Activated naive CD8-positive, alpha-beta T cell treated with anti-CD3 and anti-CD28 coated beads, Interleukin-2, amount 50 U/mL, for 16 hours (primary cell): Measurements from ENCODE around the gene KCNJ10.

Source experiments
- DNase-seq: peaks from one replicate; pipeline ENCODE4 v3.0.0-alpha.2; 2020; ENCODE audit warnings: low read depth, low spot score

The KCNJ10 gene

DNA sequence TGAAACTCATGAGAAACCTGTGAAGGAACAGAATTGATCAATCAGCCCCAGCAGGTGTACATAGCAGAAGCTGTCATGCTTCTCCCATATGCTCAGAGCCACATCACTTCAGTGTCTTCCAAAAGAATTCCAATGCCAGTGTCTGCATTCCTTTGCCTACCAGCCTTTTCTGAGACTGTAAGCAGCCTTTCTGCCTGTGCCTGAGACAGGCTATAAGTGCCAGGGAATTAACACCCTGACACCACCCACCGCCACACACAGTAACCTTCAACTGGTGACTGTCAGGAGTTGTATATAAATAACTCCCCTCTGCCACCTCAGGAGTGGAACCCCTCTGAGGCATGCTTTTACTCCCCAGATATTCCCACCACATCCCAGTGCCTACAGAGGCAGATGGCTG is 77.8 kb downstream of the KCNJ10 start:
- no peak for DNase-seq

DNA sequence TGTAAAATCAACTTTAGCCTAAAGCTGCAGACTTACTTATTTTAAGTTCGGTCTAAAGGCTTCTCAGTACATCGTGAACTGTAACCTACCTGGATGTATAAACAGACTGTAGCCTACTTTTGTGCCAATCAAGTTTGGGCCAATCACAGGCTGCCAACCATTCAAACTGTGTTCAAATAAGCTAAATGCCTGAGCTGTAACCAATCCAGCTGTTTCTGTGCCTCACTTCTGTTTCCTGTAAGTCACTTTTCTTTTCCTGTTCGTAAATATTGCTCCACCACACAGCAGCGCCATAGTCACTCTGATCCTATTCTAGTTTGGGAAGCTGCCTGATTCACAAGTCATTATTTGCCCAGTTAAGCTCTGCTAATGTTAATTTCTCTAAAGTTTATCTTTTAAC is 78.4 kb downstream of the KCNJ10 start:
- DNase-seq: no peak

DNA sequence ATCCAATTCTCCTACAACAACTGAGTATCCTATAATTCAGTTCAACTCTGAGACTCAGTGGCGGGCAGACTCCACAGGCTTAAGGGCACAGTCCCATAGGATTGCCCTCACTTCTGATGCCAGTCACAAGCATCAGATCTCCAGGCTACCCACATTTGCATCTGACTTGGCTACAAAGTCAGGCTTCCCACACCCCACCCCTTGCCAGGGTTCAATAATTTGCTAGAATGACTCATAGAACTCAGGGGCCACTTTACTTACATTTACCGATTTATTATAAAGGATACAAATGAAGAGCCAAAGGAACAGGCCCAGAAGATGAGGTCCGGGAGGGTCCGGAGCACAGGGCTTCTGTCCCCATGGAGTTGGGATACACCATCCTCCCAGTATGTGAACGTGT is 80.0 kb downstream of the KCNJ10 start:
- DNase-seq: no peak

DNA sequence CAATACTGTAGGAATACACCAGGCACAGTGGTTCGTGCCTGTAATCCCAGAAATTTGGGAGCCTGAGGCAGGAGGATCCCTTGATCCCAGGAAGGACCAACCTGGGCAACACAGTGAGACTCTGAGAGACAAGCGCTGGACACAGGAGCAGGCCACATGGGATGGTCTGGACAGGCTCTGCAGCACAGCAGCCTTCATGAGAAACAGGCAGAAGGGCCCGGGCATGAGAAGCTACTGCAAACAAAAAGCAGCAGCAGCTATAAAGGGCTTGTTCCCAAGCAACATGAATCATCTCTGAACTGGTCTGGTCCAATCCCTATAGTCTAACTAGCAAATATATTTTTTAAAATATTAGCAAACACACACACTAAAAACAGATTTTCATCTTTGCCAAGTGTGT is 80.4 kb downstream of the KCNJ10 start:
- no peak for DNase-seq

DNA sequence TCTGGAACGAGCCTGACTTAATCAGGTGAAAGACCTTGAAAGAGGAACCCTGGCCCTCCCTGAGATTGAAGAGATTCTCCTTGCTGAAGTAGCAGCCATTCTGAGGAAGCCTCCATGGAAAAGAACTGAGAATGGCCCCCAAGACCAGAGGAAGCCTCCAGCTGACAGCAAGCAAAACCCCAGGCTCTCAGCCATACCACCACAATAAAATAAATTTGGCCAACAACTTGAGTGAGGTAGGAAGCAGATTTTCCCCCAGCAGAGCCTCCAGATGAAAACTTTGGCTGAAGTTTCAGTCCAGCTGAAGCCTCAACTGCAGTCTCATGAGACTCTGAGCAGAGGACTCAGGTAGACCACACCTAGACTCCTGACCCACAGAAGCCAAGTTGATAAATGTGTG is 82.0 kb downstream of the KCNJ10 start:
- DNase-seq: no peak

DNA sequence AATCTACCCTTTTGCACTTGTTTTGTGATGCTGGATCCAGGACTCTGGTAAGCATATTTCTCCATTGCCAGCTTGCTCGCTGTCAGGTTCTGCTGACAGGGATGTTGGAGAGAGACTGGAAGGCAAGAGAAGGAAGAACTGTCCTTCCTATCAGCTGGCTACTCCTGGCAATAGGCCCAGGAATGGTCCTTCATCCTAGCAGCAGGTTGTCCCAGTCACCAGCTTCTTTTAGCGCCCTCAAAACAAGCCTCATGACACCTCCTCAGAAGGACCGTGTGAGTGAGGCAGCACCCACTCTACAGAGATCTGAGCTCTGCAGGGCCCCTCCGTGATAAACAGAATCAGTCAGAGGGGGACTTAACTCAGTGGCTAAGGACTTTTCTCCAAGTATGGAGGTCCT is 82.8 kb downstream of the KCNJ10 start:
- no peak for DNase-seq

DNA sequence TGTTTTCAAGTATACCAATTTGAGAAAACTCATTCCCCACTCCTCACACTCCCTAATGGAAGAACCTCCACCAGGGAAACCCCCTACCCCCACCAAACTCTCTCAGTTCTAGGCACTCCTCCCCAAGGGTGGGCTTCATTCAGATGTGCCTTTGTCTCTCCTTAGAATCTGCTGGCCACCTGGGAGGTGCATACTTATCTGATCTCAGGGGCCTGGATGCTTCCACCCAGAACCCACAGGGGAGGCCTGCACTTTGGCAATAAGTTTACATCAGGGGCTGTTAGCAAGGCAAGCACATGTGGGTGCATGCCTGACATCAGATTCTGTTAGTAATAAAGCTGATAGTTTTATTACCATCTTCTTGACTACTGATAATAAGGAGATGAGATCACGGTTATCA is 83.4 kb downstream of the KCNJ10 start:
- DNase-seq: no peak

DNA sequence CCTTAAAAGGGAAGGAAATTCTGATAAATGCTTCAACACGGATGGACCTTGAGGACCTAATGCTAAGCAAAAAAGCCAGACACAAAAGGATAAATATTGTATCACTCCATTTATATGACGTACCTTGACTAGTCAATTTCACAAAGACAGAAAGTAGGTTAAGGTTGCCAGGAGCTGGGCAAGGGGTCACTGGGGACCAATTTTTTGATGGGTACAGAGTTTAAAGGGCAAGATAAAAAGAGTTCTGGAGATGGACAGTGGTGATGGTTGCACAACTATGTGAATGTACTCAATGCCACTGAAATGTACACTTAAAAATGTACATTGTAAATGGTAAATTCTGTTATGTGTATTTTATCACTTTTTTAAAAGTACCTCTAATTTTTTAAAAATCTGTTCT is 83.9 kb downstream of the KCNJ10 start:
- no peak for DNase-seq

DNA sequence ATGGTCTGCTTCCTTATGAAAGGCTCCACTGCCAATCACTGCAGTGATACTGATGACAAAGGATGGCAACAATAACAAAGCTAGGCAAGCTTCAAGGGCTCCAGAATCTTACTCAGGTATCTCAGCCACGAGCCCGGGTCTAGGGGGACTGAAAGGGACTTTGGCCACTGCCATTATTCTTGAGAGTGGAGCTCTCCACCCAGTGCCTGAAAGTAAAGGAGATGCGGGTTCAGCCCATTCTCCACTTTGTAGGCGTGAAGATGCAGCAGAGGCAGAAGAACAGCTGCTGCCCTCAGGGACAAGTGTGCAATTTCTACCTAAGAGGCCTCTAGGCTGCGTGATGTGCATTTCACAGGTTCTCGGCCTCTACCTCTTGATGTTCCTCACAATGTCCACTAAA is 84.5 kb downstream of the KCNJ10 start:
- DNase-seq: no peak

DNA sequence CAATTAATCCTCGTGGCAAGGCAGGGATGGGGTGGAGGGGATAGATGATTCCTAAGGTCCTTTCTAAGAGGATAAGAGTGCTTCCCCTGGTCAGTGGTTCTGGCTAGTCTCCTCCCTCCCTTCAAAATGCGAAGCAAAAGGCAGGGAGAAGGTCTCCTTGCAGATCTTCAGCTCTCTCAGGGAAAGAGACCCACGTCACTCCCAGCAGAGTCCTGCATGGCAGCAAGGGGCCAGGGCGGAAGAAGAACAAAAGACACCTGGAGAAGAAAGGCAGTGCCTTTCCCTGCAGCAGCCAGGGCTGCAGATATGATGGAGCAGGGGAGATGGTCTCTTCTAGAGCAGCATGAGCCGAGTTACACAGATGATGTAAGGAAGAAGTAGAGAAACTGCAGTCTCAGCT is 86.3 kb downstream of the KCNJ10 start:
- DNase-seq: no peak

DNA sequence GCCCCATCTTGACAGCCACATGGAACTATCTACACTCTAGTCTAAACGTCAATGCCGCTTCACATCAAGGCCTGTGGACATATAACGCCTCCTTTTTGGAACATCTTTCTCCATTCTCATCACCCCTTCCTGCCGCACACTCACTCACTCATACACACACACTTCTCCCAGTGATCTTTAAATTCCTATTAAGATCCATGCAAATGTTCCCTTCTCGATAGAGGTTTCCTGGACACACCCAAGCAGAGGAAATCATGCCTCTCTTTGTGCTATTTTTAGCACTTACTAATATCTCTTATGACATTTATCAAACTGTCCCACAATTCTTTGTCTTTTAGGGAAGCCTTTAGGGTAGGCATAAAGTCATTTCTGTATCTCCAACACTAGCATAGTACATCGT is 87.7 kb downstream of the KCNJ10 start:
- DNase-seq: no peak

DNA sequence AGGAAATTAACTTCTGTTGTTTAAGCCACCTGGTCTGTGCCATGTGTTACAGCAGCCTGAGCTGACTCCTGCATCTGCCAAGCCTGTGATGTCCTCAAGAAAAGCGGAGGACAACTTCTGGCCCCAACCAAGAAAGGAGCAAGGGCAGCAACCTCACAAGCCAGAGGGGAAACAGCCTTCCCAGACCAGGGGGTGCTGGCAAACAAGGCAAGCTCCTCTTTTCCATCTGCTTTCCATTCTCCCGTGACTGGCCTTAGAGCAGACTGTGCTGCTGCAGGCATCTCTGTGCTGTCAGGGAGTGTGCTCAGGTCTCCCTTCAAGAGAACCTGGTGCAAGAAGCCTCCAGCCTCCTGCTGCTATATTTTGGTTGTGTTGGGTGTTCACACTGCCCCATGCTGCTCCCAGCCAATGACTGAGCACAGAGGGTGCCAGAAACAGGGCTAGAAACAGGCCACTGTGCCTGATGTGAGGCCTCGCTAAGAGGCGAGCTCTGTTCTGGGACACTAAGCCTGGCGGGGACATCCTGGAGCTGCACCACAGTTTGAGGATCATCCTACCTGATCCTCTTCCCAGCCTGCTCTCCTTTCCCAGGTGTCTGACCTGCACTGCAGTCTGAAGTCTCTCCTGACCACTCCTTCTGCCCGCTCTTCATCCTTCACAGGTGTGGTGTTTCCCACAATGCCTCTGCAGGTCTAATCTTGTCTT is 88.5 kb downstream of the KCNJ10 start:
- DNase-seq: no peak

DNA sequence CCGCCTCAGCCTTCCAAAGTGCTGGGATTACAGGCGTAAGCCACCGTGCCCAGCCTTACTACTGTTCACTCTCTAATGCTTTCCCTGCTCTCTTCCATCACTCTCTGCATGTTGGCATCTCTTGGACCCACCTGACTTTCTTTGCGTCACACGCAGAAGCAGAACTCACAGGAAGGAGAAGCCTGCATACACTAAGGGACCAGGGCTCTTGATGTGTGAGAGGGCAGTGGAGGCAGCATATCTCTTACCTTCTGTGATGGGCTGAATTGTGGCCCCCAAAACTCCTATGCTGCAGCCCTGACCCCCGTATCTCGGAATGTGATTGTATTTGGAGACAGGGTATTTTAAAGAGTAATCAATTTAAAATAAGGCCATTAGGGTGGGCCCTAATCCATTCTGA is 89.2 kb downstream of the KCNJ10 start:
- DNase-seq: no peak

DNA sequence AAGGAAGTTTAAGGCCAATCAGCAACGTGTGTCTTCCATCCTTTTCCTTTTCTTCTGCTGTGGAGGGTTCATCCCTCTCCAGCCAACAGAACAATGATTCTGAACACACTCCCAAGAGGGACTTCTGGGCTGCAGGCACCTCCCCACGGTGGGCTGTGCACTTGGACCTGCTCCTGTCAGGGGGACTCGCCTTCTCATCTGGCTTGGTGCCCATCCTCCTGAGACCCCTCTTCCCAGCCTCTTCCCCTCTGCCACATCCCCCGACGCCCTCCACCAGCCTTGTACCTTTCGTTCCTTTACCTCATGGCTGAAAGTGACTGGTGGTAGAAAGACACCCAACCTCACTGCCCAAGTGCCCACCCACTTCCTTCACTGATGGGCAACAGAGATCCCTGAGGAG is 89.9 kb downstream of the KCNJ10 start:
- no peak for DNase-seq

DNA sequence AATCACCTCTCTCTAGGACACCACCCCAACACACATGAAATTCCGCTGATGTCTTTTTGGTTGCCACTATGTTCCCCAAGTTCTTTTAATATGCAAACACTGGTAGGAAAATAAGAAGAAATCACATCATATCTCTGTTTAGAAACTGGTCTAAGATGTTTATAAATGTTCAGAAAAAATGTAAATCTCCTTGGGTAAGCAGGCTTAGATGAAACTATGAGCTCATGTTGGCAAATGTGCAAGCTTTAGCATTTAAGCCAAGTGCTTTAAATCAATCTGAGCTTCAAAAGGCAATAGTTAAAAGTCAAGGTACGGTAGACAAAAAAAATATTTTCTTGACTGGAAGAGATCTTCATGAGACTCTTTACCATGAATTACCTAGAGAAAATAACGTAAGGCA is 90.7 kb downstream of the KCNJ10 start:
- DNase-seq: no peak

DNA sequence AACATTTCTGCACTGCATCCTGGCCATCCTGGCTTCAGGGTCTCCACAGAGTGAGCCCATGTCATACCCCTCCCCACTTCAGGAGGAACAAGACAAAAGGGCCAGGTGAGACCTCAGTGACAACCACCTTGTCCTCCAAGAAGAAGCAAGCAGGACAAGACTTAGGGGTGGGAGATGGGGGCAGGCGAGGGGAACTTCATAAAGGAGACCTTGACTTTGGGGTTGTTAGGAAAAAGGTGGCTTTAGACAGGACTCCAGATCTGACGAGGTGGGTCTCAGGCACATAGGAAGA is 91.9 kb downstream of the KCNJ10 start:
- no peak for DNase-seq

DNA sequence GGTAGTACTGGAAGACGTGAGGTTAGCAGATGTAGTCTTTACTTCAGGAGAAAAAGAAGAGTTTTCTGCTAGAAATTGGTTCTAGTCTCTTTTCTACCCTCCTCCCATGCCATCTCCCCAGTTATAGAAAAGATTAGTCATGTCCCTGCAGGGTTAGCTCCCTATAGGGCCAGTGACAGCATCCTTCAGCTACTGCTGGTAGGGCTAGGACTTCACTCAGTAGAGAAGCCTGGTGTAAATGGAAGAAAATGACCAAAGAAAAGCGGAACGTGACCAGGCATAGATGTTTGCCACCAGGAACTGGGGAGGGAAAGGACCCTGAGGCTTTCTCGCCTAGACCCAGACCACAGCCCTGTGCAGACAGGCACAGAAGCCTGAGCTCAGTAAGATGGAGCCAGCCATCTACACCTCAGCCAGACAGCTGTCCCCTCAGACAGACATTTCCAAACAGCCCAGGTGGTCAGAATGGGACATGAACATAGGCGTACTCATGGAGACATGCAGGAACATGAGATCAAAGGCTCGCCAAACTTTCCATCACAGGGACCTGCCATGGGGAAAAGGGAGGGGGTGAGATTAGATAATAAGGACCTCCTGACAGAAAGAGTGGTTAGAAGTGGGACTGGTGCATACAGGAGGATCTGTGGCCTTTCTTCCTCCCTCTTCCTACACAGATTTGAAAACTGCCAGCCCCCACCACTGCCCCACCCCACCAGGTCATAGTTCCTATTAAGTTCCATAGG is 92.4 kb downstream of the KCNJ10 start:
- DNase-seq: no peak

DNA sequence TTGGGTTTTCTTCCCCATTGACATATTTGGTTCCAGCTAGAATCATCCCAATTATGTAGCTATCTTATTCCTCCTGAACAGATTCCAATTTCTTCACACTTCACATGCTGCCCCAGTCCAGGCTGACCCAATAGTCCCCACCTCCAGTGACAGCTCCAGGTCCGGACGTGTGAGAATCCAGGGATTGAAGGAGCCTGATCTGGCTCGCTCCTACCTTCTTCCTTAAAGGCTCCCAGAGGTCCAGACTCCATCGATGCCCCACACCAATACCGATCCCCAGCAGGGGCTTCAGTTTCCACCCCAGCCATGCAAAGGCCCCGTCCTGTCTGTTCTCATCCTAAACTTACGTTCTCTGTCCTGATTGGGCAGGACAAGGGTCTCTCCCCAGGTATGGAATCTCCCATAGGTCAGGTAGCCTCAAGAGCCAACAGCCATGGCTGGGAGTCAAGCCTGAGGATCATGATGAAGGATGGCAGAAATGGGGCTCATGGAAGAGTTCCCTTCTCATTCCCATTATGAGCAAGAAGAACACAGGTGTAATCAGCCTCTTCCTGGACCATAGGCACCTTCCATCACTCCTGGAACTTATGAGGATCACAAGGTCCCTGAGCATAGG is 95.5 kb downstream of the KCNJ10 start:
- DNase-seq: no peak

DNA sequence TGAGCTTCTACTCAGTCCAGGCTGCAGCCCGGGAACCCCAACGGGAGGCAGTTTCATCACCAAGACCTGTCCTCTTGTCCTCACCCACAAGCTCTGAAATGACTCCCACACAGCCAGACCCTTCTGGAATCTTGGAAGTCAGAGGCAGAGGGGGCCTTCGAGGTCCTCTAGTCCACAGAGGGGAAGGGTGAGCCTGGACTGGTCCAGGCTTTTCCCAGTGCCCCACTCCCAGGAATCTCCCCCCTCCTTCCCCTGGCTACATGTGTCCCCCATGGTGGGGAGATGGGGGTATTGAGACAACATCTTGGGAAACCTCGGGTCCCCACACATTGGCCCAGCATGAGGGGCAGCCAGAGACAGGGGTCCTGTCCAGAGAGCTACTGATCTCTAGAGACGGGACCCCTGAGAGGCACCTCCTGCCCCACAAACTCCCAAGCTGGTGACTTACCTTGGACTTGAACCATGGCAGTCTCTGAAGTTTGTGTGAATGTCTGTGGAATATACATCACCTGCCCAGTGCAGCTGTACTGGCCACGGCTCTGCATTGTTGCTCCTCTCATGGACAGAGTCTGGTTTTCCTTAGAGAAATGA is 96.5 kb downstream of the KCNJ10 start:
- DNase-seq: no peak

DNA sequence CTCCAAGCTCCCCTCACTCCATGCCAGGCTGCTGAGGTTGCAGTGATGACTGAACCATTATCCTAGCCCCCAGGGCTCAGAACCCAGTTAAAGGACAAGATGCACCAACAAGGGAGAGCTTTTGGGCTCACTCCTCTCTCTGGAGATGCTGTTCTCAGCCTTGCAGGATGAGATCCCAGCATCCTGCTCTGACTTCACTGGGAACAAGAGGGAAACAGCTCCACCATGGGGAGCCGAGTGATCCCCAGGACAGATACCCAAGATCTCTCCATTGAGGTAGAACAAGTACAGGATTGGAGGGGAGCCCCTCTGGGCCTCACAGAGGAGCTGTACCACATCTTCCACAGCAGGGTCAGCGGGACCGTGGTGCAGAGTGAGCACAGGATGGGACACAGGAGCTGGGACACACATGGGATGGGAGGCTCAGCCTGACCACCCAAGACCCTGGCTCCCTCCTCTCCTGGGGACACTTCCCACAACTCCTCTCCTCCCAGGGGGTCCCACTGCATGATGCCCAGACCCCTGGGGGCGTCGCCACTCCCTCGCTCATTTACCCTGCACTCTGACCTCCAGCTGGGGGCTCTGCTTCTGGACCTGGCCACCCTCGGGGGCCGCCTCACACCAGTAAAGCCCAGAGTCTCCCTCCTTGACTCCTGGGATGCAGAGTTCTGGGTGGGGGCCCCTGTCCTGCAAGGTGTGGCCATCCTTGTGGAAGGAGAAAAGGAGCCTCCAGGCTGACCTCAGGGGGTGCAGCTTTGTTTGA is 97.3 kb downstream of the KCNJ10 start:
- no peak for DNase-seq

DNA sequence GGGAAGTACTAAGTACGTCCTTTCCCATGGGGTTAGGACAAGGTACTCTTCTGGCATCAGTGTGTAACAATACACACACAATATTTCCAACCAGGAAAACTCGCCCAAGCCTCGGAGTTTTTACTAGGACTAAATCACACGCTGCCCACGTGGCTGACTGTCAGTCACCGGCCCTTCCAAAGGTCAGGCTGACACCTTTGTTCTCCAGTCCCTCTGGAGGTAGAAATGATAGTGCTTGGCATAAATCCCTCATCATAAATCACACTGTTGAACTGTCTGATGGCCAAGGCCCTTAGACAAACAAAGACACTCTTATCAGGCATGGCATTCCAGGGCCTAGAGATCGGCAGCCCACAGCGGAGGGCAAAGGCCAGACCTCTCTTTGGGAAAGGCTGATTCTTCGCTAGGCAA is 99.0 kb downstream of the KCNJ10 start:
- no peak for DNase-seq

DNA sequence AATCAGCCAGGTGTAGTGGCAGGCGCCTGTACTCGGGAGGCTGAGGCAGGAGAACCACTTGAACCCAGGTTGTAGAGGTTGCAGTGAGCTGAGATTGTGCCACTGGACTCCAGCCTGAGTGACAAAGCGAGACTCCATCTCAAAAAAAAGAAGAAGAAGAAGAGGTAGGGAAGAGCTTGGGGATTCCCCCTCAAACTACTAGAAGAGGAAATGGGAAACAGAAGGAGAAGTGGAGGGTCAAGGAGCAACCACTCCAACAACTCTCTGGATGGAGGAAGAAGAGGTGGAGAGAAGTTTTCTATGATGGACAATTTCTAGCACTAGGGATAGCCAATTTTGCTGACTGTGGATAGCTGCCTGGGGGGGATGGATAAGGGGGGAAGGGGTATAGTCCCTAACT is 101.1 kb downstream of the KCNJ10 start:
- DNase-seq: no peak
